ENCODE results near the gene SLC4A4. TPM values are rescaled to one million over a fixed set of nuclear protein-coding genes. Genes with fewer than 3 reads are reported as not detected.

The SLC4A4 gene
- total and polyA plus RNA-seq, 2 of the 13 experiments (the other 11 are each of a cell fraction or from before 2014, with no cell fraction given): 0.01 TPM; not detected in 1

DNA sequence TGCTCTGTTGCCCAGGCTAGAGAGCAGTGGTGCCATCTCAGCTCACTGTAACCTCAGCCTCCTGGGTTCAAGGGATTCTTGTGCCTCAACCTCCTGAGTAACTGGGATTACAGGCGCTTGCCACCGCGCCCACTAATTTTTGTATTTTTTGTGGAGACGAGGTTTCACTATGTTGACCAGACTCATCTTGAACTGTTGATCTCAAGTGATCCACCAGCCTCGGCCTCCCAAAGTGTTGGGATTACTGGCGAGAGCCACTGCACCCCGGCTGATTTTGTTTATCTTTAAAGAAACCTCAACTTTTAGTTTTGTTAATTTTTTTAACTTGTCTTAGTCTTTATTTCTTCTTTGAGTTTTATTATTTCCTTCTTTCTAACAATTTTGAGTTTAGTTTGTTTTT is 163.2 kb downstream of the SLC4A4 start:
- no TSS peak for BruUV-seq (replicated peaks)
- FAIRE-seq: no peak
- in situ Hi-C loops (cut with HindIII; ENCODE audit: extremely low pct_ligation_motif_present, low pct_unique_long_range_greater_than_20kb): no loop called here

More for the DNA sequence above, 163.2 kb downstream of the SLC4A4 start:
- 59% methylated on average over 7 of the region's 7 CpGs for WGBS (ENCODE audit: low lambda C conversion rate)
- Histone ChIP-seq H3K36me3 (replicated peaks in 1 of 2; ENCODE audit: control insufficient read depth in 1 of 2, insufficient read depth in 2 of 2, low read length in 2 of 2) (no peaks in the 10 kb centered on the region), H3K4me2 (ENCODE audit: low read depth, low read length) (no peak overlapping the region), H3K9me3 (ENCODE audit: low read length) (no peaks in the 10 kb centered on the region), H3K4me1 (ENCODE audit: insufficient read depth, low read length) (no peaks in the 10 kb centered on the region), H3K4me3 (replicated peaks in 1 of 3; ENCODE audit: insufficient read depth in 1 of 3, low read depth in 2 of 3, low read length in 3 of 3) (no peak overlapping the region), H3K9ac (ENCODE audit: insufficient read depth, low read depth, low read length) (no peak overlapping the region), H3K27ac (ENCODE audit: extremely low read length, insufficient read depth, low read length) (no peak overlapping the region), H2AFZ (ENCODE audit: low read length) (no peak overlapping the region), H3K27me3 (ENCODE audit: control insufficient read depth in 1 of 2, insufficient read depth in 2 of 2, low read length in 2 of 2) (no peaks in the 10 kb centered on the region), H4K20me1 (ENCODE audit: insufficient read depth, low read length) (no peaks in the 10 kb centered on the region), H3K79me2 (ENCODE audit: insufficient read depth, low read length) (no peaks in the 10 kb centered on the region)
- ATAC-seq (no peak), DNase-seq (ENCODE audit: low spot score) (no peak)
- POLR2A ChIA-PET: no interaction called here
- intact Hi-C loops (cut with micrococcal nuclease; ENCODE audit: unreplicated experiment): no loop called here
- TF ChIP-seq ZNF230 (CRISPR knock-in tag; IDR thresholded peaks at IDR 0.05) (no peak), MYNN (CRISPR knock-in tag; IDR thresholded peaks at IDR 0.05; ENCODE audit: low read depth) (no peak), FOXO1 (CRISPR knock-in tag; IDR thresholded peaks at IDR 0.05) (no peak), ZNF280D (CRISPR knock-in tag; IDR thresholded peaks at IDR 0.05) (no peak), FOXC1 (CRISPR knock-in tag; IDR thresholded peaks at IDR 0.05; ENCODE audit: borderline replicate concordance) (no peak)
- TF ChIP-seq, protein P1, sequence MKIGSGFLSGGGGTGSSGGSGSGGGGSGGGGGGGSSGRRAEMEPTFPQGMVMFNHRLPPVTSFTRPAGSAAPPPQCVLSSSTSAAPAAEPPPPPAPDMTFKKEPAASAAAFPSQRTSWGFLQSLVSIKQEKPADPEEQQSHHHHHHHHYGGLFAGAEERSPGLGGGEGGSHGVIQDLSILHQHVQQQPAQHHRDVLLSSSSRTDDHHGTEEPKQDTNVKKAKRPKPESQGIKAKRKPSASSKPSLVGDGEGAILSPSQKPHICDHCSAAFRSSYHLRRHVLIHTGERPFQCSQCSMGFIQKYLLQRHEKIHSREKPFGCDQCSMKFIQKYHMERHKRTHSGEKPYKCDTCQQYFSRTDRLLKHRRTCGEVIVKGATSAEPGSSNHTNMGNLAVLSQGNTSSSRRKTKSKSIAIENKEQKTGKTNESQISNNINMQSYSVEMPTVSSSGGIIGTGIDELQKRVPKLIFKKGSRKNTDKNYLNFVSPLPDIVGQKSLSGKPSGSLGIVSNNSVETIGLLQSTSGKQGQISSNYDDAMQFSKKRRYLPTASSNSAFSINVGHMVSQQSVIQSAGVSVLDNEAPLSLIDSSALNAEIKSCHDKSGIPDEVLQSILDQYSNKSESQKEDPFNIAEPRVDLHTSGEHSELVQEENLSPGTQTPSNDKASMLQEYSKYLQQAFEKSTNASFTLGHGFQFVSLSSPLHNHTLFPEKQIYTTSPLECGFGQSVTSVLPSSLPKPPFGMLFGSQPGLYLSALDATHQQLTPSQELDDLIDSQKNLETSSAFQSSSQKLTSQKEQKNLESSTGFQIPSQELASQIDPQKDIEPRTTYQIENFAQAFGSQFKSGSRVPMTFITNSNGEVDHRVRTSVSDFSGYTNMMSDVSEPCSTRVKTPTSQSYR (CRISPR knock-in tag; IDR thresholded peaks at IDR 0.05; ENCODE audit: borderline replicate concordance): no peak
- TF ChIP-seq, protein P2, sequence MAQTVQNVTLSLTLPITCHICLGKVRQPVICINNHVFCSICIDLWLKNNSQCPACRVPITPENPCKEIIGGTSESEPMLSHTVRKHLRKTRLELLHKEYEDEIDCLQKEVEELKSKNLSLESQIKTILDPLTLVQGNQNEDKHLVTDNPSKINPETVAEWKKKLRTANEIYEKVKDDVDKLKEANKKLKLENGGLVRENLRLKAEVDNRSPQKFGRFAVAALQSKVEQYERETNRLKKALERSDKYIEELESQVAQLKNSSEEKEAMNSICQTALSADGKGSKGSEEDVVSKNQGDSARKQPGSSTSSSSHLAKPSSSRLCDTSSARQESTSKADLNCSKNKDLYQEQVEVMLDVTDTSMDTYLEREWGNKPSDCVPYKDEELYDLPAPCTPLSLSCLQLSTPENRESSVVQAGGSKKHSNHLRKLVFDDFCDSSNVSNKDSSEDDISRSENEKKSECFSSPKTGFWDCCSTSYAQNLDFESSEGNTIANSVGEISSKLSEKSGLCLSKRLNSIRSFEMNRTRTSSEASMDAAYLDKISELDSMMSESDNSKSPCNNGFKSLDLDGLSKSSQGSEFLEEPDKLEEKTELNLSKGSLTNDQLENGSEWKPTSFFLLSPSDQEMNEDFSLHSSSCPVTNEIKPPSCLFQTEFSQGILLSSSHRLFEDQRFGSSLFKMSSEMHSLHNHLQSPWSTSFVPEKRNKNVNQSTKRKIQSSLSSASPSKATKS (CRISPR knock-in tag; IDR thresholded peaks at IDR 0.05): no peak
- CTCF ChIA-PET (ENCODE audit: low intra/inter-chr PET ratio, low total read pairs): no interaction called here

Data from HepG2 (cell line).